PC-3 (cell line): ENCODE measurements around the gene SMYD3. TPM values are rescaled to one million over a fixed set of nuclear protein-coding genes. Genes with fewer than 3 reads are reported as not detected.

ENCODE experiments used
- ATAC-seq: fragments of 200-7000 bp; cut with Tn5 transposase; 2 replicates; pipeline ENCODE4 v1.9.1; 2020; ENCODE audit warnings: mild to moderate bottlenecking, moderate library complexity
- BruUV-seq: library from RNA; stranded (reverse); fragments of 400-500 nt; replicated peaks from 2 replicates; lab custom pipeline; 2021; lab: Mats Ljungman, UMichigan
- CTCF ChIA-PET: fragments of 300-600 bp; sonication (Branson Sonifier 250); formaldehyde crosslinking; loops from one replicate; lab custom pipeline; 2022; ENCODE audit warnings: antibody characterized with exemption; lab: Charles Lee
- POLR2A ChIA-PET: fragments of 300-600 bp; sonication (Branson Sonifier 250); formaldehyde crosslinking; loops from one replicate; lab custom pipeline; 2022; ENCODE audit warnings: antibody characterized with exemption; ENCODE audit not compliant: unreplicated experiment; lab: Charles Lee
- DNase-seq: peaks from one replicate; pipeline ENCODE4 v3.0.0-alpha.2; 2015
- H2AFZ ChIP-seq: fragments of 300-600 bp; sonication (generic); 2 replicates; pipeline ENCODE4 v1.6.0; 2016; ENCODE audit warnings: antibody characterized with exemption, low read length
- H3F3A ChIP-seq: fragments of 300-600 bp; sonication (generic); one replicate; pipeline ENCODE4 v1.6.0; 2017; ENCODE audit warnings: antibody characterized with exemption, low read length, control low read depth, mild to moderate bottlenecking; ENCODE audit not compliant: unreplicated experiment
- H3K27ac ChIP-seq: fragments of 300-600 bp; sonication (generic); 2 replicates; pipeline ENCODE4 v1.5.1; 2016; ENCODE audit warnings: mild to moderate bottlenecking, low read length
- H3K27me3 ChIP-seq: fragments of 300-600 bp; sonication (generic); 2 replicates; pipeline ENCODE4 v1.6.1; 2016; ENCODE audit warnings: low read length, mixed read lengths
- H3K36me3 ChIP-seq: fragments of 300-600 bp; sonication (generic); 2 replicates; pipeline ENCODE4 v1.6.1; 2016; ENCODE audit warnings: low read depth, mixed run types, low read length, mixed read lengths
- H3K4me1 ChIP-seq: fragments of 300-600 bp; sonication (generic); 2 replicates; pipeline ENCODE4 v1.5.1; 2016; ENCODE audit warnings: low read length; ENCODE audit not compliant: insufficient read depth
- H3K4me2 ChIP-seq: fragments of 300-600 bp; sonication (generic); 2 replicates; pipeline ENCODE4 v1.6.0; 2016; ENCODE audit warnings: low read length
- H3K4me3 ChIP-seq: fragments of 300-600 bp; sonication (generic); 2 replicates; pipeline ENCODE4 v1.5.1; 2016; ENCODE audit warnings: mild to moderate bottlenecking, low read length, mixed read lengths
- H3K79me2 ChIP-seq: fragments of 300-600 bp; sonication (generic); 2 replicates; pipeline ENCODE4 v1.6.1; 2017; ENCODE audit warnings: low read length, mixed read lengths
- H3K9ac ChIP-seq: fragments of 300-600 bp; sonication (generic); 2 replicates; pipeline ENCODE4 v1.6.0; 2016; ENCODE audit warnings: mild to moderate bottlenecking, low read length
- H3K9me2 ChIP-seq: fragments of 300-600 bp; sonication (generic); replicated peaks from 2 replicates; pipeline ENCODE4 v1.6.1; 2016; ENCODE audit warnings: mixed run types, low read length, mixed read lengths
- H3K9me3 ChIP-seq: fragments of 300-600 bp; sonication (generic); 2 replicates; pipeline ENCODE4 v1.6.1; 2016; ENCODE audit warnings: low read length, mixed read lengths
- H4K20me1 ChIP-seq: fragments of 300-600 bp; sonication (generic); 2 replicates; pipeline ENCODE4 v1.6.1; 2016; ENCODE audit warnings: low read length, mixed read lengths
- CTCF ChIP-seq: fragments of 300-600 bp; sonication (generic); conservative IDR thresholded peaks from 2 replicates; pipeline ENCODE4 v1.5.1; 2017; ENCODE audit warnings: antibody characterized with exemption, low read depth, mild to moderate bottlenecking, low read length
- EZH2 ChIP-seq: fragments of 300-600 bp; sonication (generic); IDR thresholded peaks from one replicate; pipeline ENCODE4 v1.6.1; 2017; ENCODE audit warnings: antibody characterized with exemption, mild to moderate bottlenecking, low read length; ENCODE audit not compliant: unreplicated experiment
- EZH2phosphoT487 ChIP-seq: fragments of 300-600 bp; sonication (generic); IDR thresholded peaks from 2 replicates; pipeline ENCODE4 v1.6.1; 2018; ENCODE audit warnings: mild to moderate bottlenecking, antibody characterized with exemption, low read length, borderline replicate concordance
- intact Hi-C: fragments of 100-400 bp; cut with micrococcal nuclease; formaldehyde crosslinking; loops from 2 replicates; pipeline ENCODE4 v1.9.0; 2023
- total RNA-seq: library from RNA; depleted of rRNA; stranded (reverse); fragments of >200 nt; gene quantifications from 2 replicates; pipeline ENCODE4 v1.2.3, GENCODE V29; 2014

The SMYD3 gene
- total RNA-seq, 1 experiment from 2014 or later, result 33.0 TPM

- Histone ChIP-seq H3F3A (no peaks in the 10 kb centered on the region), H3K27ac (no peak overlapping the region), H3K79me2 (no peaks in the 10 kb centered on the region), H3K36me3 (no peaks in the 10 kb centered on the region), H3K9me3 (no peaks in the 10 kb centered on the region), H3K9ac (no peak overlapping the region), H3K27me3 (no peaks in the 10 kb centered on the region), H3K4me3 (no peak overlapping the region), H3K4me1 (peaks cover 18% of the 10 kb centered on the region), H3K9me2 (no peaks in the 10 kb centered on the region), H4K20me1 (no peaks in the 10 kb centered on the region), H2AFZ (no peak overlapping the region), H3K4me2 (no peak overlapping the region)
- no peak for ATAC-seq
- CTCF ChIA-PET, result no interaction called here
- no peak for TF ChIP-seq EZH2
- no peak for TF ChIP-seq EZH2phosphoT487
- no peak for TF ChIP-seq CTCF
- POLR2A ChIA-PET, result no interaction called here
- no peak for DNase-seq
- intact Hi-C loops, result no loop called here
- no TSS peak for BruUV-seq
Measured at GRCh38 chr1:245983294-245983967, 523.6 kb downstream of the SMYD3 start.

DNA sequence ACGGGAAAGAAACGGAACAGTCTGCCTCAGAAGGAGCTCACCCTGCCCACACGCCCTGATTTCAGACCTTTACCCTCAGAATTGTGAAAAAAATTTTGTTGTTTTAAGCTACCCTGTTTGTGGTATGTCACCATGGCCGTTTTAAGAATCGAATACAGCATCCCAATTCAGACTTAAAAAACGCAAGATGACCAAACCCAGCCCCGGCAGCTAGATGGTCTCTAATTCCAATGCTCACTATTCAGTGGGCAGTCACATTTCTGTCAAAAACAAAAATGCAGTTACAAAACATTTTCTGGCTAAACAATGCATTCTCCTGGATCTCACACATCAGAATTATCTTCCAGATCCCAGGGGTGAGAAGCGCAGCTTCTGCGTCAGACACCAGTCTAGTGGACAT is 527.5 kb downstream of the SMYD3 start:
- DNase-seq (no peak), ATAC-seq (no peak)
- Histone ChIP-seq H4K20me1 (no peaks in the 10 kb centered on the region), H3K9ac (no peak overlapping the region), H3K9me3 (no peaks in the 10 kb centered on the region), H3K79me2 (no peaks in the 10 kb centered on the region), H3K36me3 (no peaks in the 10 kb centered on the region), H2AFZ (no peak overlapping the region), H3K9me2 (no peaks in the 10 kb centered on the region), H3K4me3 (no peak overlapping the region), H3K4me1 (no peaks in the 10 kb centered on the region), H3K27me3 (no peaks in the 10 kb centered on the region), H3K27ac (no peak overlapping the region), H3F3A (no peaks in the 10 kb centered on the region), H3K4me2 (no peak overlapping the region)
- ChIA-PET CTCF (no interaction called here), POLR2A (no interaction called here)
- TF ChIP-seq EZH2 (no peak), EZH2phosphoT487 (no peak), CTCF (no peak)
- intact Hi-C loops, result no loop called here
- no TSS peak for BruUV-seq

DNA sequence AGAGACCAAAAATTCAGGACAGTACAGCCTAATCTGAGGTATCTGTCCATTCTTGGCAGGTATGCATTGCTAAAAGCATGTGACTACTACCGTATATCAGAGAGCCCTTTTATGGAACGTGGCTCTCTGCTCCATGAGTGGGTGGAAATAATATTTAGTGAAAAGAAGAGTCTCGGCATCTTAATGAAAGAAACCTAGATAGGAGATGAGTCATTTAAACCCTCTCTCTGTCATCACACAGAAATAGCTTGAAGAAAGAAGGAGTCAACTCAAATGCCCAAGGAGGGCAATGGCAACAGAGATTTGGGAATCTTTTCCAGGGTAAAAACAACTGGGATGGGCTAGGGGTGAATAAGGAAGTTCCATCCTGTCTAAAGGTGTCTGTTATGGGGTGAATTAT is 528.2 kb downstream of the SMYD3 start:
- ATAC-seq, result no peak
- H3K79me2 ChIP-seq, result no peaks in the 10 kb centered on the region
- no peak overlapping the region for H3K4me3 ChIP-seq
- no TSS peak for BruUV-seq
- DNase-seq, result no peak
- CTCF ChIA-PET, result no interaction called here
- TF ChIP-seq EZH2 (no peak), EZH2phosphoT487 (no peak), CTCF (no peak)
- H2AFZ ChIP-seq, result no peak overlapping the region
- POLR2A ChIA-PET, result no interaction called here
- no peaks in the 10 kb centered on the region for H3K9me2 ChIP-seq
- intact Hi-C loops, result no loop called here
- no peak overlapping the region for H3K9ac ChIP-seq
- H3F3A ChIP-seq, result no peaks in the 10 kb centered on the region
- no peaks in the 10 kb centered on the region for H3K27me3 ChIP-seq
- H4K20me1 ChIP-seq, result no peaks in the 10 kb centered on the region
- H3K4me1 ChIP-seq, result no peaks in the 10 kb centered on the region
- no peaks in the 10 kb centered on the region for H3K9me3 ChIP-seq
- H3K36me3 ChIP-seq, result no peaks in the 10 kb centered on the region
- H3K27ac ChIP-seq, result no peak overlapping the region
- H3K4me2 ChIP-seq, result no peak overlapping the region
